ENCODE data around the gene EXOC3L4. TPM values are rescaled to one million over a fixed set of nuclear protein-coding genes. Genes with fewer than 3 reads are reported as not detected.

The EXOC3L4 gene
- total and polyA plus RNA-seq, 2 donors (not counting 3 experiments of a cell fraction or from before 2014, with no cell fraction given), result not detected

DNA sequence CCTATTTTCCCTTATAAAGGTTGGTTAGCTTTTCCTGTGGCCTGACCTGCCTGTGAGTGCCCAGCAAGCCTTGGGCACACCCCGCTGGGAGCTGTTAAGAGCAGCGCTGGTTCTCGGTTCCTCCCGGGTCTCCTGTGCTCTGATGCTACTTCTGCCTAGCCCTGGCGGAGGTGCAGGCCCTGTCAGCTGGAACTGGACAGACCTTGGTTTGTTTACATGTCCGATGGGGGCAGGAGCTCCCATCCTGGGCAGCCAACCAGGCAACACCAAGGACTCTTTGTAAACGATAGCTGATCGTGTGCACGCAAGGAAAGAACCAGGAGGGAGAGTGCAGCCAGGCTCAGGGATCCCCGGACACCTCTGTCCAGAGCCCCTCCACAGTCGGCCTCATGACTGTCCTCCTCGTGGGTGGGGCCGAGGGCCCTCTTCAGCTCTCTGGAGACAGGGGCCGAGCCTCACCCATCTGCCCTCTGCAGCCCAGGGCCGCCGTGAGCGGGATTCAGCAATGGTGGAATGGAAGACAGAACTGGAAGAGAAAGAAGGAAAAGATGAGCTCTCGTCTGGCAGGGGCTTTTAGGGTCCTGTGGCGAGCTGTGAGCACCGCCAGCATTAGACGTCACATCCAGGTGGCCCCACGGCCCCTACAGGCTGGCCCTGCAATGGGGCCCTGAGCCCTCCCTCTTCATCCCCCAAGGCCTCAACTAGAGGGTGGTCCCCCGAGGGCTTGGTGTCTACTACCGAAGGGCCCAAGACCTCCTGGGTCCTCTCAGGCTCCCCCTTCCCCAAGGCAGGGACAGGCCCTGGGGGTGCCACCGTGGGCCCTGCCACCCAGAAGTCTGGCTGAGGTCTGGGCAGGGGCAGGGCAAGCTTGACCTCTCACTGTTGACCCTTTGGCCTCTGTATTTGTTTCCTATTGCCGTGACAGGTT, 41.1 kb downstream of the EXOC3L4 start:
- H3K9me3 ChIP-seq (replicated peaks; ENCODE audit: control insufficient read depth, insufficient read depth, low read length), result no peaks in the 10 kb centered on the region
- BruUV-seq (replicated peaks), result no TSS peak
- H2AFZ ChIP-seq (ENCODE audit: low read depth, low read length), result no peak overlapping the region
- CTCF ChIA-PET, result interaction anchor here (0.6 to 13.7 kb wide), 5 partner anchors 9 to 50 kb away, joined by 3 to 219 read pairs (median 4); no protein-coding TSS in a partner anchor
- no peak overlapping the region for H3K4me2 ChIP-seq (ENCODE audit: insufficient read depth, low read length)
- POLR2A ChIA-PET, result no interaction called here
- no peak overlapping the region for H3K27ac ChIP-seq (ENCODE audit: insufficient read depth, low read depth, low read length)
- no peak for TF ChIP-seq GATA2 (IDR thresholded peaks at IDR 0.05; ENCODE audit: insufficient read depth, insufficient read length, low read depth, low read length)
- no peak for TF ChIP-seq EZH2 (IDR thresholded peaks at IDR 0.05; ENCODE audit: borderline replicate concordance, low read depth, low read length, severe bottlenecking)
- DNase-seq (ENCODE audit: low read depth, low spot score) (no peak), FAIRE-seq (no peak)
- H3K27me3 ChIP-seq (ENCODE audit: control insufficient read depth in 2 of 2, insufficient read depth in 2 of 2, low read length in 2 of 2), result peaks cover 10 to 15% of the 10 kb centered on the region in 2 experiments
- peaks cover 4% of the 10 kb centered on the region for H3K4me1 ChIP-seq (ENCODE audit: control insufficient read depth, extremely low read depth, insufficient read depth, low read length)
- peaks cover 0 to 22% of the 10 kb centered on the region in 2 experiments for H3K36me3 ChIP-seq (ENCODE audit: control insufficient read depth in 2 of 2, extremely low read depth in 1 of 2, insufficient read depth in 2 of 2, low read length in 2 of 2)
- no peak overlapping the region for H3K9ac ChIP-seq (replicated peaks; ENCODE audit: extremely low read depth, insufficient read depth, low read length)
- intact Hi-C loops (cut with micrococcal nuclease), result no loop called here
- dilution Hi-C loops (cut with MboI; ENCODE audit: extremely low pct_ligation_motif_present, low sequenced_read_pairs), result no loop called here
- H3K79me2 ChIP-seq (ENCODE audit: control insufficient read depth, insufficient read depth, low read length), result no peaks in the 10 kb centered on the region
- no peak overlapping the region for H3K4me3 ChIP-seq (replicated peaks in 1 of 3; ENCODE audit: insufficient read depth in 1 of 3, low read depth in 1 of 3, low read length in 3 of 3)
- no peaks in the 10 kb centered on the region for H3K9me1 ChIP-seq (replicated peaks; ENCODE audit: control insufficient read depth, extremely low read depth, insufficient read depth, low read length)
- no peaks in the 10 kb centered on the region for H4K20me1 ChIP-seq (replicated peaks; ENCODE audit: control insufficient read depth, extremely low read depth, insufficient read depth, low read length)

DNA sequence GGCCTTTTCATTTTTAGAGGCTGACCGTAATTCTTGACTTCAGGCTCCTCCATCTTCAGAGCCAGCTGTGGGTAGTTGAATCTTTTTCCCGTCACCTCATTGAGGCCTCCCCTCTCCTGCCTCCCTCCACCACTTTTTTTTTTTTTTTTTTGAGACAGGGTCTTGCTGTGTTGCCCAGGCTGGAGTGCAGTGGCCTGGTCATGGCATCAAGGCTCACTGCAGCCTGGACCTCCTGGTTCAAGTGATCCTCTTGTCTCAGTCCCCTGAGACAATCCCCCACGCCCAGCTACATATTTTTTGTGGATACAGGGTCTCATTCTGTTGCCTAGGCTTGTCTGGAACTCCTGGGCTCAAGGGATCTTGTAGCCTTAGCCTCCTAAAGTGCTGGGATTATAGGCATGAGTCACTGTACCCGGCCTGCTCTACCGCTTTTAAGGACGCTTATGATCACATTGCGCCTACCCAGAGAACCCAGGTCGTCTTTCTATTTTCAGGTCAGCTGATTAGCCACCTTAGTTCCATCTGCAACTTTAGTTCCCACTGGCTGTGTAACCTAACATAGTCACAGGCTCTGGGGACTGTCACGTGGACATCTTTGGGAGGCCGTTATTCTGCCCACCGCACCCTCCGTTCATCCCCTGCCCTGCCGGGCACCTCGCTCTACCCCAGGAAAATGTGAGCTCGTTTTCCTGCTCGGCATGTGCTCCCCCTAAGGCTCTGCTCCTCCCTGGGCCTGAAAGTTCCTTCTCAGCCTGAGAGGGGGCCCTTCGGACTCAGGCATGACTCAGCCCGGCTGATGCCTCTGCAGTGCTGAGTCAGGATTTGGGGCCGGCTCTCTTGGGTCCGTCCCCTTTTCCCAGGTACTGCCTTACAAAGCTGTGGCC, 42.1 kb downstream of the EXOC3L4 start:
- peaks cover 12 to 18% of the 10 kb centered on the region in 2 experiments for H3K27me3 ChIP-seq (ENCODE audit: control insufficient read depth in 2 of 2, insufficient read depth in 2 of 2, low read length in 2 of 2)
- H4K20me1 ChIP-seq (replicated peaks; ENCODE audit: control insufficient read depth, extremely low read depth, insufficient read depth, low read length), result no peaks in the 10 kb centered on the region
- no peak overlapping the region for H3K4me2 ChIP-seq (ENCODE audit: insufficient read depth, low read length)
- CTCF ChIA-PET, result interaction anchor here (0.6 to 13.7 kb wide), 4 partner anchors 10 to 84 kb away, joined by 3 to 219 read pairs (median 4); no protein-coding TSS in a partner anchor
- TF ChIP-seq FOS (IDR thresholded peaks at IDR 0.05; ENCODE audit: borderline replicate concordance, insufficient read depth, low read length) (peak; percentile 24), JUN (IDR thresholded peaks at IDR 0.05; ENCODE audit: borderline replicate concordance, insufficient read depth, insufficient read length, low read depth) (no peak)
- no peak overlapping the region for H3K9ac ChIP-seq (replicated peaks; ENCODE audit: extremely low read depth, insufficient read depth, low read length)
- H3K9me1 ChIP-seq (replicated peaks; ENCODE audit: control insufficient read depth, extremely low read depth, insufficient read depth, low read length), result no peaks in the 10 kb centered on the region
- peak; percentile 31 for FAIRE-seq
- H3K4me1 ChIP-seq (ENCODE audit: control insufficient read depth, extremely low read depth, insufficient read depth, low read length), result no peaks in the 10 kb centered on the region
- no peak overlapping the region for H2AFZ ChIP-seq (ENCODE audit: low read depth, low read length)
- no peak overlapping the region for H3K4me3 ChIP-seq (replicated peaks in 1 of 3; ENCODE audit: insufficient read depth in 1 of 3, low read depth in 1 of 3, low read length in 3 of 3)
- no peaks in the 10 kb centered on the region for H3K79me2 ChIP-seq (ENCODE audit: control insufficient read depth, insufficient read depth, low read length)
- peaks cover 0 to 18% of the 10 kb centered on the region in 2 experiments for H3K36me3 ChIP-seq (ENCODE audit: control insufficient read depth in 2 of 2, extremely low read depth in 1 of 2, insufficient read depth in 2 of 2, low read length in 2 of 2)
- H3K9me3 ChIP-seq (replicated peaks; ENCODE audit: control insufficient read depth, insufficient read depth, low read length), result no peaks in the 10 kb centered on the region
- no peak for DNase-seq (ENCODE audit: low read depth, low spot score)
- dilution Hi-C loops (cut with MboI; ENCODE audit: extremely low pct_ligation_motif_present, low sequenced_read_pairs) (no loop called here), intact Hi-C loops (cut with micrococcal nuclease) (no loop called here)
- no peak overlapping the region for H3K27ac ChIP-seq (ENCODE audit: insufficient read depth, low read depth, low read length)
- POLR2A ChIA-PET, result no interaction called here
- TSS peak; percentile 58 for BruUV-seq (replicated peaks)
